ENCODE results near the gene CLIC4.
"Not testable (repeated sequence)": the region's sequence is repeated elsewhere in the genome, so short reads cannot be mapped to it uniquely, and the experiment has no call there.

- not testable (repeated sequence) for TF ChIP-seq CTCF, POLR2A (IDR thresholded peaks at IDR 0.05)
These were observed 75.0 kb downstream of the CLIC4 start for GRCh38 chr1:24820221-24820620.
